Measurements from ENCODE around the gene ARL2.

DNA sequence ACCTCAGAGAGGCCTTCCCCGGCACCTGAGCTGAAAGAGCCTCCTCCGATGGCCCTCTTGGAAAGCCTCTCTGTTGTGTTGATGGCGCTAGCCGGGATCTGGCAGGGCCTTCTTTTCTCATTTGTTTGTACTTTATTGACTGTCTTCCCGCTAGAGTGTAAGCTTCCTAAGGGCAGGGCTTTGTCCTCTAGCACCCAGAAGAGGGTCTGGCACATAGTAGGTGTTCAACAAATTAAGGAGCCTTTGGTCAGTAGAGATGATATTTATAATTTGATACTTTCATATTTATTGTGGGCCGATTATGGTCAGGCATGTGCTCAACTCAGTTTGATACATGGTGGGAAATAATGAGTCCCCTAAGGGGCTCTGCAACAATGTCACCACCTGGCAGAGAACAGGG is 4.0 kb downstream of the ARL2 start:
- TF ChIP-seq, protein P1, sequence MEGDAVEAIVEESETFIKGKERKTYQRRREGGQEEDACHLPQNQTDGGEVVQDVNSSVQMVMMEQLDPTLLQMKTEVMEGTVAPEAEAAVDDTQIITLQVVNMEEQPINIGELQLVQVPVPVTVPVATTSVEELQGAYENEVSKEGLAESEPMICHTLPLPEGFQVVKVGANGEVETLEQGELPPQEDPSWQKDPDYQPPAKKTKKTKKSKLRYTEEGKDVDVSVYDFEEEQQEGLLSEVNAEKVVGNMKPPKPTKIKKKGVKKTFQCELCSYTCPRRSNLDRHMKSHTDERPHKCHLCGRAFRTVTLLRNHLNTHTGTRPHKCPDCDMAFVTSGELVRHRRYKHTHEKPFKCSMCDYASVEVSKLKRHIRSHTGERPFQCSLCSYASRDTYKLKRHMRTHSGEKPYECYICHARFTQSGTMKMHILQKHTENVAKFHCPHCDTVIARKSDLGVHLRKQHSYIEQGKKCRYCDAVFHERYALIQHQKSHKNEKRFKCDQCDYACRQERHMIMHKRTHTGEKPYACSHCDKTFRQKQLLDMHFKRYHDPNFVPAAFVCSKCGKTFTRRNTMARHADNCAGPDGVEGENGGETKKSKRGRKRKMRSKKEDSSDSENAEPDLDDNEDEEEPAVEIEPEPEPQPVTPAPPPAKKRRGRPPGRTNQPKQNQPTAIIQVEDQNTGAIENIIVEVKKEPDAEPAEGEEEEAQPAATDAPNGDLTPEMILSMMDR (IDR thresholded peaks at IDR 0.05 in 8 of 11, conservative IDR thresholded peaks at IDR 0.05 in 3 of 11) = no peak
- no peak for TF ChIP-seq POLR2A (IDR thresholded peaks at IDR 0.05)
- no peak for TF ChIP-seq POLR2AphosphoS5 (IDR thresholded peaks at IDR 0.05)
